Pancreas (tissue), 10 donors: Measurements from ENCODE around the gene CRISP2. TPM values are rescaled to one million over a fixed set of nuclear protein-coding genes. Genes with fewer than 3 reads are reported as not detected.
"Not testable (repeated sequence)": the region's sequence is repeated elsewhere in the genome, so short reads cannot be mapped to it uniquely, and the experiment has no call there.

Source experiments
- ATAC-seq, 4 donors: fragments of 200-7000 bp; cut with Tn5 transposase; one replicate each; pipeline versions ENCODE4 v1.8.0 to v1.9.1; 2020; ENCODE audit warnings: mild to moderate bottlenecking in 4 of 4, moderate library complexity in 4 of 4
- DNase-seq, 6 donors: peaks; one replicate each; pipeline ENCODE4 v3.0.0-alpha.2; 2020
- FAIRE-seq: peaks from 2 replicates; lab custom pipeline; 2012; peaks lifted over from hg19 to GRCh38; lab: Jason Lieb, UNC
- H3K27ac ChIP-seq, 4 donors: fragments of 200-600 bp; sonication (generic); 1 replicate in 3 of 4; 2 replicates in 1 of 4; pipeline versions ENCODE4 v1.5.0 to v1.8.0; 2020
- H3K27me3 ChIP-seq, 4 donors: fragments of 200-600 bp; one replicate each; pipeline ENCODE4 v1.8.0; 2021
- H3K36me3 ChIP-seq, 3 donors: fragments of 200-600 bp; sonication (generic) in 1 of 3; one replicate each; pipeline versions ENCODE4 v1.5.0 to v1.8.0; 2020 to 2021
- H3K4me1 ChIP-seq, 3 donors: fragments of 200-600 bp; one replicate each; pipeline ENCODE4 v1.8.0; 2021
- H3K4me3 ChIP-seq, 4 donors: fragments of 200-600 bp; sonication (generic) in 2 of 4; one replicate each; pipeline versions ENCODE4 v1.5.0 to v1.8.0; 2020 to 2021
- H3K9me3 ChIP-seq, 4 donors: fragments of 200-600 bp; one replicate each; pipeline ENCODE4 v1.8.0; 2021
- CTCF ChIP-seq, 4 donors: fragments of 200-600 bp; sonication (generic) in 3 of 4; IDR thresholded peaks; one replicate each; pipeline versions ENCODE4 v1.5.0 to v1.8.0; 2021; ENCODE audit warnings: antibody characterized with exemption in 4 of 4
- WGBS, 2 donors: extraction: QIAGEN DNeasy Blood & Tissue Kit; methylation state at CpG; one replicate each; pipeline ENCODE4 v1.1.7; 2013; 5-methylcytosine and 5-hydroxymethylcytosine counted together
- intact Hi-C, 3 donors: fragments of 100-400 bp; cut with DNase I; formaldehyde crosslinking; loops; one replicate each; pipeline versions ENCODE4 v1.11.1 to v1.14.2; 2022
- polyA plus RNA-seq, 2 donors: library from polyadenylated mRNA; stranded (reverse); fragments of 200-250 nt; gene quantifications; one replicate each; pipeline ENCODE4 v1.2.3, GENCODE V29; 2013
- total RNA-seq, 6 donors: library from RNA; stranded (reverse); fragmentation: NEBNext Ultra II Directional in 4 of 6; extraction: Animal tissue kit (Norgen Biotek cat#: 25700) in 4 of 6; gene quantifications; one replicate each; pipeline versions ENCODE4 v1.2.1 to v1.2.4, GENCODE V29; 2021 to 2023
- donor health status: healthy with polysubstance abuse.
- donor health status: DM: no; HTN: no; CAD: no; lungs with moderate emphysema.
- donor health status: DM: no; HTN: no; CAD: no.
- donor health status: control.
- donor health status: control.
- donor health status: Bipolar disorder and iron deficiency.
- donor health status: DM: yes; HTN: yes; CAD: no.
- donor health status: DM: no; HTN: no; CAD: no.
- donor health status: DM: no; HTN: no; CAD: no.
- donor health status: DM: yes; HTN: yes; CAD: no.

Gene CRISP2
- total and polyA plus RNA-seq, 8 donors = 0.12 to 0.96 (median 0.22) TPM; not detected in 1

- Histone ChIP-seq H3K27me3 (no peaks in the 10 kb centered on the region), H3K4me3 (no peak overlapping the region), H3K9me3 (no peaks in the 10 kb centered on the region), H3K36me3 (no peaks in the 10 kb centered on the region), H3K27ac (no peak overlapping the region), H3K4me1 (peaks cover 0 to 6% (median 0%) of the 10 kb centered on the region in 3 donors)
- 56 to 72% methylated on average over 2 of the region's 2 CpGs for WGBS, 2 donors
- intact Hi-C loops = no loop called here
- no peak for FAIRE-seq
- no peak for TF ChIP-seq CTCF (IDR thresholded peaks at IDR 0.05)
- DNase-seq = no peak
- ATAC-seq = no peak
Measured at GRCh38 chr6:49733680-49734079, 20.3 kb upstream of the CRISP2 start.

GRCh38 chr6:49732781-49733180 is 19.4 kb upstream of the CRISP2 start:
- no peak for FAIRE-seq
- intact Hi-C loops = no loop called here
- Histone ChIP-seq H3K27ac (no peak overlapping the region), H3K27me3 (no peaks in the 10 kb centered on the region), H3K4me1 (peaks cover 0 to 6% (median 0%) of the 10 kb centered on the region in 3 donors), H3K9me3 (no peaks in the 10 kb centered on the region), H3K4me3 (no peak overlapping the region), H3K36me3 (no peaks in the 10 kb centered on the region)
- no peak for TF ChIP-seq CTCF (IDR thresholded peaks at IDR 0.05)
- ATAC-seq = no peak
- 63 to 67% methylated on average over 3 of the region's 3 CpGs for WGBS, 2 donors
- DNase-seq = no peak

- intact Hi-C loops = no loop called here
- DNase-seq = no peak
- Histone ChIP-seq H3K4me1 (peaks cover 0 to 1% (median 0%) of the 10 kb centered on the region in 3 donors), H3K4me3 (no peak overlapping the region), H3K27me3 (no peaks in the 10 kb centered on the region), H3K27ac (no peak overlapping the region), H3K9me3 (no peaks in the 10 kb centered on the region), H3K36me3 (no peaks in the 10 kb centered on the region)
- no peak for ATAC-seq
- TF ChIP-seq CTCF (IDR thresholded peaks at IDR 0.05) = no peak
- no peak for FAIRE-seq
Measured at GRCh38 chr6:49730251-49730650, 16.9 kb upstream of the CRISP2 start.

GRCh38 chr6:49723917-49724316 is 10.6 kb upstream of the CRISP2 start:
- DNase-seq, H3K27ac ChIP-seq, H3K9me3 ChIP-seq, intact Hi-C loops, ATAC-seq, H3K4me1 ChIP-seq, H3K4me3 ChIP-seq, H3K27me3 ChIP-seq, FAIRE-seq, H3K36me3 ChIP-seq: not testable (repeated sequence)
- 61 to 80% methylated on average over 4 of the region's 4 CpGs for WGBS, 2 donors

- DNase-seq (no peak), FAIRE-seq (no peak), ATAC-seq (no peak)
- no peak for TF ChIP-seq CTCF (IDR thresholded peaks at IDR 0.05)
- no peak overlapping the region for H3K4me3 ChIP-seq
- intact Hi-C loops = no loop called here
- no peaks in the 10 kb centered on the region for H3K36me3 ChIP-seq
- H3K9me3 ChIP-seq = no peaks in the 10 kb centered on the region
- H3K27ac ChIP-seq = no peak overlapping the region
- H3K27me3 ChIP-seq = no peaks in the 10 kb centered on the region
- WGBS, 2 donors = 75 to 78% methylated on average over 2 of the region's 2 CpGs
- no peaks in the 10 kb centered on the region for H3K4me1 ChIP-seq
Measured at GRCh38 chr6:49721297-49721696, 8.0 kb upstream of the CRISP2 start.
